WTC11 (cell line): Measurements from ENCODE around the gene LCTL. TPM values are rescaled to one million over a fixed set of nuclear protein-coding genes. Genes with fewer than 3 reads are reported as not detected.
A peak's percentile ranks its signal among the peaks of the same experiment; 100 is the strongest.

Source experiments
- ATAC-seq: fragments of 200-7000 bp; cut with Tn5 transposase; 2 replicates; pipeline ENCODE4 v1.10.0; 2021; ENCODE audit warnings: mild to moderate bottlenecking, moderate library complexity
- CTCF ChIA-PET: fragments of 300-600 bp; sonication (Branson Sonifier 250); formaldehyde crosslinking; loops from one replicate; lab custom pipeline; 2021; ENCODE audit warnings: antibody characterized with exemption; lab: Charles Lee
- POLR2A ChIA-PET: fragments of 350-600 bp; sonication (Branson Sonifier 250); formaldehyde crosslinking; loops from one replicate; lab custom pipeline; 2021; ENCODE audit warnings: antibody characterized with exemption; lab: Charles Lee
- DNase-seq: peaks from one replicate; pipeline ENCODE4 v3.0.0; 2021; ENCODE audit warnings: low spot score
- H3K27ac Mint-ChIP-seq: 2 replicates; pipeline ENCODE4 v1.8.0; 2021; ENCODE audit warnings: mixed read lengths
- H3K27me3 Mint-ChIP-seq: 2 replicates; pipeline ENCODE4 v1.8.0; 2021; ENCODE audit warnings: low read depth, mild to moderate bottlenecking, moderate library complexity, mixed read lengths
- H3K36me3 Mint-ChIP-seq: 2 replicates; pipeline ENCODE4 v1.8.0; 2021; ENCODE audit warnings: mixed read lengths
- H3K4me1 Mint-ChIP-seq: 2 replicates; pipeline ENCODE4 v1.8.0; 2022; ENCODE audit warnings: mixed read lengths
- H3K4me3 Mint-ChIP-seq: 2 replicates; pipeline ENCODE4 v1.8.0; 2021; ENCODE audit warnings: mild to moderate bottlenecking, moderate library complexity, mixed read lengths
- H3K9me3 Mint-ChIP-seq: 2 replicates; pipeline ENCODE4 v1.8.0; 2021; ENCODE audit warnings: mixed read lengths
- AR ChIP-seq: fragments of 250-450 bp; sonication (Bioruptor Pico); IDR thresholded peaks from 2 replicates; pipeline ENCODE4 v1.9.0; 2021; ENCODE audit warnings: mild to moderate bottlenecking
- ATF3 ChIP-seq: sonication (generic); formaldehyde crosslinking; conservative IDR thresholded peaks from 2 replicates; pipeline ENCODE4 v1.8.1; 2022; ENCODE audit warnings: mild to moderate bottlenecking, missing genetic modification reagents
- FOXJ3 ChIP-seq: sonication (generic); formaldehyde crosslinking; IDR thresholded peaks from 2 replicates; pipeline ENCODE4 v1.9.0; 2021; ENCODE audit warnings: missing genetic modification reagents, mild to moderate bottlenecking, borderline replicate concordance
- GTF2I ChIP-seq: fragments of 250-450 bp; sonication (Bioruptor Pico); conservative IDR thresholded peaks from 2 replicates; pipeline ENCODE4 v1.4.0; 2021; ENCODE audit warnings: mild to moderate bottlenecking
- JAZF1 ChIP-seq: fragments of 250-450 bp; sonication (Bioruptor Pico); IDR thresholded peaks from 2 replicates; pipeline ENCODE4 v1.9.0; 2021; ENCODE audit warnings: moderate library complexity, mild to moderate bottlenecking, inconsistent platforms
- MXD4 ChIP-seq: fragments of 250-450 bp; sonication (Bioruptor Pico); IDR thresholded peaks from 2 replicates; pipeline ENCODE4 v1.8.0; 2021; ENCODE audit warnings: mild to moderate bottlenecking, moderate library complexity, borderline replicate concordance
- NFE2L1 ChIP-seq: sonication (generic); formaldehyde crosslinking; IDR thresholded peaks from 2 replicates; pipeline ENCODE4 v1.8.1; 2023; ENCODE audit warnings: missing genetic modification reagents
- OVOL2 ChIP-seq: fragments of 250-450 bp; sonication (Bioruptor Pico); IDR thresholded peaks from 2 replicates; pipeline ENCODE4 v1.9.0; 2021; ENCODE audit warnings: mild to moderate bottlenecking, borderline replicate concordance
- PRDM15 ChIP-seq: sonication (generic); formaldehyde crosslinking; IDR thresholded peaks from 2 replicates; pipeline ENCODE4 v1.8.0; 2022; ENCODE audit warnings: missing genetic modification reagents
- PREB ChIP-seq: sonication (generic); formaldehyde crosslinking; IDR thresholded peaks from 2 replicates; pipeline ENCODE4 v1.8.1; 2022; ENCODE audit warnings: mild to moderate bottlenecking, missing genetic modification reagents, moderate library complexity, borderline replicate concordance
- USF2 ChIP-seq: sonication (generic); formaldehyde crosslinking; IDR thresholded peaks from 2 replicates; pipeline ENCODE4 v1.8.1; 2023; ENCODE audit warnings: mild to moderate bottlenecking, missing genetic modification reagents, moderate library complexity
- ZNF121 ChIP-seq: sonication (generic); formaldehyde crosslinking; IDR thresholded peaks from 2 replicates; pipeline ENCODE4 v1.8.0; 2023; ENCODE audit warnings: missing genetic modification reagents
- ZNF263 ChIP-seq: sonication (generic); formaldehyde crosslinking; IDR thresholded peaks from 2 replicates; pipeline ENCODE4 v1.8.1; 2022; ENCODE audit warnings: low read depth, mild to moderate bottlenecking, moderate library complexity, missing genetic modification reagents
- ZNF671 ChIP-seq: fragments of 250-450 bp; sonication (Bioruptor Pico); IDR thresholded peaks from 2 replicates; pipeline ENCODE4 v1.8.0; 2021; ENCODE audit warnings: mild to moderate bottlenecking
- total RNA-seq: library from RNA; stranded (reverse); gene quantifications from 3 replicates; pipeline ENCODE4 v1.2.3, GENCODE V29; 2021
- TF ChIP-seq, protein P1 (sequence below): sonication (generic); formaldehyde crosslinking; IDR thresholded peaks from 2 replicates; pipeline ENCODE4 v1.8.1; 2022; ENCODE audit warnings: mild to moderate bottlenecking, moderate library complexity, missing genetic modification reagents
- TF ChIP-seq, protein P2 (sequence below): fragments of 250-450 bp; sonication (Bioruptor Pico); IDR thresholded peaks from 2 replicates; pipeline ENCODE4 v2.1.2; 2022; ENCODE audit warnings: mild to moderate bottlenecking, moderate library complexity

Gene LCTL
- total RNA-seq, 1 experiment from 2014 or later, result 2.2 TPM

GRCh38 chr15:66542896-66543295 is 22.9 kb downstream of the LCTL start:
- no peak overlapping the region for H3K27ac Mint-ChIP-seq
- no peaks in the 10 kb centered on the region for H3K4me1 Mint-ChIP-seq
- no peak for TF ChIP-seq PREB (CRISPR knock-in tag)
- TF ChIP-seq ZNF121 (CRISPR knock-in tag), result no peak
- TF ChIP-seq FOXJ3 (CRISPR knock-in tag), result no peak
- TF ChIP-seq, protein P1, sequence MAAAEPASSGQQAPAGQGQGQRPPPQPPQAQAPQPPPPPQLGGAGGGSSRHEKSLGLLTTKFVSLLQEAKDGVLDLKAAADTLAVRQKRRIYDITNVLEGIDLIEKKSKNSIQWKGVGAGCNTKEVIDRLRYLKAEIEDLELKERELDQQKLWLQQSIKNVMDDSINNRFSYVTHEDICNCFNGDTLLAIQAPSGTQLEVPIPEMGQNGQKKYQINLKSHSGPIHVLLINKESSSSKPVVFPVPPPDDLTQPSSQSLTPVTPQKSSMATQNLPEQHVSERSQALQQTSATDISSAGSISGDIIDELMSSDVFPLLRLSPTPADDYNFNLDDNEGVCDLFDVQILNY (CRISPR knock-in tag), result no peak
- TF ChIP-seq GTF2I (CRISPR knock-in tag), result no peak
- no peak for TF ChIP-seq ZNF263 (CRISPR knock-in tag)
- TF ChIP-seq ZNF671 (CRISPR knock-in tag), result no peak
- TF ChIP-seq USF2 (CRISPR knock-in tag), result no peak
- TF ChIP-seq JAZF1, result no peak
- no peak for TF ChIP-seq ATF3
- no peak for DNase-seq
- CTCF ChIA-PET, result no interaction called here
- no peaks in the 10 kb centered on the region for H3K27me3 Mint-ChIP-seq
- no peak overlapping the region for H3K4me3 Mint-ChIP-seq
- 0 out of 2 replicates have a peak, but pooled peaks cover 5% of the 10 kb centered on the region for H3K9me3 Mint-ChIP-seq
- POLR2A ChIA-PET, result interaction anchor here (0.7 kb wide), 1 partner anchor 10 kb away, joined by 3 read pairs; no protein-coding TSS in a partner anchor
- no peak for ATAC-seq
- H3K36me3 Mint-ChIP-seq, result peaks cover 46% of the 10 kb centered on the region

GRCh38 chr15:66535056-66535455 is 30.7 kb downstream of the LCTL start:
- no peaks in the 10 kb centered on the region for H3K27me3 Mint-ChIP-seq
- H3K4me1 Mint-ChIP-seq, result no peaks in the 10 kb centered on the region
- H3K36me3 Mint-ChIP-seq, result peaks cover 37% of the 10 kb centered on the region
- ATAC-seq (no peak), DNase-seq (no peak)
- no peaks in the 10 kb centered on the region for H3K9me3 Mint-ChIP-seq
- TF ChIP-seq NFE2L1 (CRISPR knock-in tag) (no peak), AR (CRISPR knock-in tag) (no peak)
- CTCF ChIA-PET, result interaction anchor here (1.5 kb wide), 1 partner anchor 37 kb away, joined by 3 read pairs; the partner anchor contains the start of gene SNAPC5
- H3K27ac Mint-ChIP-seq, result no peak overlapping the region
- POLR2A ChIA-PET, result no interaction called here
- no peak overlapping the region for H3K4me3 Mint-ChIP-seq

- POLR2A ChIA-PET, result no interaction called here
- no peak overlapping the region for H3K4me3 Mint-ChIP-seq
- CTCF ChIA-PET, result interaction anchor here (1.0 kb wide), 1 partner anchor 39 kb away, joined by 3 read pairs; no protein-coding TSS in a partner anchor
- no peak for DNase-seq
- ATAC-seq, result no peak
- 0 out of 2 replicates have a peak overlapping the region, but pooled peaks have one; percentile 24 for H3K27ac Mint-ChIP-seq
- no peaks in the 10 kb centered on the region for H3K27me3 Mint-ChIP-seq
- no peaks in the 10 kb centered on the region for H3K4me1 Mint-ChIP-seq
- no peaks in the 10 kb centered on the region for H3K9me3 Mint-ChIP-seq
- H3K36me3 Mint-ChIP-seq, result peaks cover 35% of the 10 kb centered on the region
- TF ChIP-seq USF2 (CRISPR knock-in tag) (no peak), MXD4 (no peak), PRDM15 (CRISPR knock-in tag) (no peak), OVOL2 (no peak), FOXJ3 (CRISPR knock-in tag) (no peak)
- TF ChIP-seq, protein P2, sequence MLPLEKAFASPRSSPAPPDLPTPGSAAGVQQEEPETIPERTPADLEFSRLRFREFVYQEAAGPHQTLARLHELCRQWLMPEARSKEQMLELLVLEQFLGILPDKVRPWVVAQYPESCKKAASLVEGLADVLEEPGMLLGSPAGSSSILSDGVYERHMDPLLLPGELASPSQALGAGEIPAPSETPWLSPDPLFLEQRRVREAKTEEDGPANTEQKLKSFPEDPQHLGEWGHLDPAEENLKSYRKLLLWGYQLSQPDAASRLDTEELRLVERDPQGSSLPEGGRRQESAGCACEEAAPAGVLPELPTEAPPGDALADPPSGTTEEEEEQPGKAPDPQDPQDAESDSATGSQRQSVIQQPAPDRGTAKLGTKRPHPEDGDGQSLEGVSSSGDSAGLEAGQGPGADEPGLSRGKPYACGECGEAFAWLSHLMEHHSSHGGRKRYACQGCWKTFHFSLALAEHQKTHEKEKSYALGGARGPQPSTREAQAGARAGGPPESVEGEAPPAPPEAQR (CRISPR knock-in tag), result no peak
Measured at GRCh38 chr15:66524838-66525237, 41.0 kb downstream of the LCTL start.
